ENCODE results near the gene F11.
"Not testable (repeated sequence)": the region's sequence is repeated elsewhere in the genome, so short reads cannot be mapped to it uniquely, and the experiment has no call there.

The F11 gene

DNA sequence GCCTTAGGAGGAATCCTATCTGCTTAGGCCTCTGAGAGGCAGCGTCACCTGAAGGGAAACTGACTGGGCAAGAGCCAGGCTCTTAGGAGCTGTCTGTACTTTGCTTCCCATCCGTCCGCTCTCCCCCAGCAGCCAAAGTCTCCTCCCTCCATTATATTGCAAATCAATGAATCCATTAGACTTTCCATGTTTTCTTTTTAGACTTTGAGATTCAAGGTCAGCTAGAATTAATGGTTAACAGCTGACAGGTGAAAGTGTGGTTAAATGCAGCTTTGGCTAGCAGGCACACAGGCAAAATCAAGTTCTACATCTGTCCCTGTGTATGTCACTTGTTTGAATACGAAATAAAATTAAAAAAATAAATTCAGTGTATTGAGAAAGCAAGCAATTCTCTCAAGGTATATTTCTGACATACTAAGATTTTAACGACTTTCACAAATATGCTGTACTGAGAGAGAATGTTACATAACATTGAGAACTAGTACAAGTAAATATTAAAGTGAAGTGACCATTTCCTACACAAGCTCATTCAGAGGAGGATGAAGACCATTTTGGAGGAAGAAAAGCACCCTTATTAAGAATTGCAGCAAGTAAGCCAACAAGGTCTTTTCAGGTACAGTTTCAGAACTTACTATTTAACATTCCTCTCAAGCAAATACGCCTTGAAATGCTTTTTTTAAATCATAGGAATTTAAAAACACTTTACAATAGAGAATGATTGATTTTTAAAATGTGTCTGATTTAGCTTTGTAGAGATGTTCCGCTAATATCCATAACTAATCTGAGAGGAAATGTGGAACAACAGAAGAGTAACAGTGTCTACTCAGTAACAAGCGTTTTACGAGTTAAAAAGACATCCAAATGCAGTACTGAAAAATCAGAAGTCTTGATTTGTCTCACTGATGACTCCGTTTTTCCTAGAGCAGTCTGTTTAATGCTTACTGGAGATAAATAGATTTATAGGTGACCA lies at the start of gene F11:
TSS of gene F11 (plus strand) at position 507 of the 970 bp plus-strand sequence. CDS start 948 bp downstream, outside the sequence.
- no peak for DNase-seq

DNA sequence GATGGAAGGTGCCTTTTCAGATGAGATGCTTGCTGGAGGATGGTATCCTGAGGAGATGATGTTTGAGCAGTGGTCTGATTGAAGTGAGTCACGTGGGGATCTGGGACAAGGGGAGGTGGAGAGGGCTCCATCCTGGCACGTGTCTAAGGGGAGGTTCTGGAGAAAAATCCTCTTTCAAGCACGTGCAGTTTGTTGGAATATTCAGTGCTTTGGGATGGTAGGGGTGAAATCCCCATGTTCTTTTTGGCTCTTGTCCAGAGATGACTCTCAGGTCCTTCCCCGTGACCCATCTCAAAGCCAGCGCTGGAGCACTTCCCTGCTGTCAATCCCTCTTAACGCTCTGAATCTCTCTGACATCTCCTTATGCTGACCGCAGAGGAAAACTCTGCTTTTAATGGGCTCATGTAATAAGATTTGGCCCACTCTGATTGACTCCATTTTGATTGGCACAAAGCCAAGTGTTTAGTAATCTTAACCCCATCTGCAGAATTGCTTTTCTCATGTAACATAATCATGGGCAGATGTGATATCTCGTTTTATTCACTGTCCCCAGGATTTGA lies 49.4 kb upstream of the F11 start:
- peak; percentile 94 for DNase-seq

DNA sequence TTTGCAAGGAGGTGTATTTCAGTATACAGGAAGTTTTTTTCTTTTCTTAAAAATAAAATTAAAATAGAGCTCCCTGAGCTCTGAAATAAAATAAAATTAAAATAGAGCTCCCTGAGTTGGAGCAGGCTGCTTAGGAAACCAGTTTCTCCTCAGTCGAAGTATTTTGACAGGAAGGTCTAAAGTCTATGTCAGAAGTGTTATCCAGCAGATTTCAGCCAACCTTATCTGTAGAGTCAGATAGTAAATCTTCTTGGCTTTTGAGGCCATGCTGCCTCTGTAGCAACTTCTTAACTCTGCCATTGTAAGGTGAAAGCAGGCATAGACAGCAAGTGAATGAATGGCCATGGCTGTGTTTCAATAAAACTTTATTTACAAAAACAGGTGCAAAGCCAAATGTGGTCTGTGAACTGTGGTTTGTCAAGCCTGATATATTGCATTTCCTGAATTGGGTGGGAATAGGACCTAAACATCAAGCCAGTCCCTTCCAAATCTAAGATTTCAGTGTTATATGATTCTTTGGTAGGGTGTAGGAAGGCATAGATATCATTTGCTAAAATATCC lies 48.2 kb upstream of the F11 start:
- DNase-seq, result no peak

DNA sequence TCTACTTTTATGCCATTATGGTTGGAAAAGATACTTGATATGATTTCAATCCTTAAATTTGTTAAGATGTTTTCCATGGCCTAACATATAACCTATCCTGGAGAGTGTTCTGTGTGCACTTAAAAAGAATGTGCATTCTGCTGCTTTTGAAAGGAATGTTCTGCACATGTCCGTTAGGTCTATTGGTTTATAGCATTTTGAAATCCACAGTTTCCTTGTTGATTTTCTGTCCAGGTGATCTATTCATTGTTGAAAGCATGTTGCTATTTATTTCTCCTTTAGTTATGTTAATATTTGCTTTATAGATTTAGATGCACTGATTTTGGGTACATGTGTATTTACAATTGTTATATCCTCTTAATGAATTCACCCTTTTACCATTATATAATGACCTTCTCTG lies 44.4 kb upstream of the F11 start:
- no peak for DNase-seq

DNA sequence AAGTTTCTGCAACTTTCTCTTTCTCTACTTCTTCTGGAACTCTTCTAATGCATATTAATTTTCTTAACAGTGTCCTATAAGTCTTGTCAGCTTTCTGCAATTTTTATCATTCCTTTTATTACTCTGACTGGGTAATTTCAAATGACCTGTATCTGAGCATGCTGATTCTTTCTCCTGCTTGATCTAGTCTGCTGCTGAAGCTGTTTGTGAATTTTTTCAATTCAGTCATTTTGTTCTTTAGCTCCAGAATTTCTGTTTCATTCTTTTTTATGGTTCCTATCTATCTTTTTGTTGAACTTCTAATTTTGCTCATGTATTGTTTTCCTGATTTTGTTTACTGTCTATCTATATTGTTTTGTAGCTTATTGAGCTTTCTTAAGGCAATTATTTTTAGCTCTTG lies 40.1 kb upstream of the F11 start:
- DNase-seq, result no peak

DNA sequence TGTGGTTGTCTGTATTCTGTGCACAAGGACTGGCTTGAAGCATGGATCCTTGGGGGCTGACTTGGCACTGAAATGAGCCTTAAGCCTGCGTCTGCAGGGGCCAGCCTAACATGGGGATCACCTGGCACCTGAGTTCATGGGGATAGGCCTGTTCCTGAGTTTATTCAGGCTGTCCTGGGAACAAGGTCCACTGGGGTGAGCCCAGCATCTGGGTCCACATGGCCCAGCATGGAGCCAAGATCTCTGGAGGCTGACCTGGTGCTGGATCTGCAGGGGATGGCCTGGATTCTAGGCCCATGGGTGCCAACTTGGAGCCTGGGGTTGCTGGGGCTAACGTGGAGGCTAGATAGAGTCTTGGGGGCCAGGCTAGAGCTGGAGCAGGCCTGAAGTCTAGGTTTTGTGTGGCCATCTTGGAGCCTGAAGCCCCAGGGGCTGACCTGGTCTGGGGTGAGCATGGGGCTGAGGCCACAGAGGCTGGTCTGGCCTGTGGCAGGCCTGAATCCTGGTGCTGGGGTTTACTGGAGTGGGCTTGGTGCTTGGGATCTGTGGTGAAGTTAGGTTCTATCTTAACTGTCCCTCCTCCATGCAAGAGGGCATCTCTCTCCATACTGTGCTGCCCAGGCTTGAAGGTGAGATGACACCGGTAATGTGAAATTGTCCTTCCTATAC lies 39.3 kb upstream of the F11 start:
- no peak for DNase-seq

DNA sequence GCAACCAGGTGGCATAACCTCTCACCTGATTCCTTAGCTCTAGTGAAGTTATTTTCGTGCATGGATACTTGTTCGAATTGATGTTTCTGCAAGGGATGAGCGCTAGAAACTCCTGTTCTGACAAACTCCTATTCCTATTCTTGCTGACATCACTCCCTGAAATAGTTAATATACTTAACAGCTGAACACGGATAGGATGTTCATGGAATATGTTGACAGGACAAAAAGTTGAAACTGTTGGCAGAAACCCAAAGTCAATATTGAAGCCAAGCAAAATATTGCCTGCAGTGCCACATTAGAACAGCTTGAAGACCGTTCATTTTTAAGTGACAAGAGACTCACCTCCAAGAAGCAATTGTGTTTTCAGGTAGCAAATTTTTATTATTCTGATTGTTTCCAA lies 38.8 kb upstream of the F11 start, which contains the start of gene KLKB1:
TSS of gene KLKB1 (plus strand) at position 287 of the 400 bp plus-strand sequence. CDS start 689 bp downstream, outside the sequence.
- no peak for DNase-seq

DNA sequence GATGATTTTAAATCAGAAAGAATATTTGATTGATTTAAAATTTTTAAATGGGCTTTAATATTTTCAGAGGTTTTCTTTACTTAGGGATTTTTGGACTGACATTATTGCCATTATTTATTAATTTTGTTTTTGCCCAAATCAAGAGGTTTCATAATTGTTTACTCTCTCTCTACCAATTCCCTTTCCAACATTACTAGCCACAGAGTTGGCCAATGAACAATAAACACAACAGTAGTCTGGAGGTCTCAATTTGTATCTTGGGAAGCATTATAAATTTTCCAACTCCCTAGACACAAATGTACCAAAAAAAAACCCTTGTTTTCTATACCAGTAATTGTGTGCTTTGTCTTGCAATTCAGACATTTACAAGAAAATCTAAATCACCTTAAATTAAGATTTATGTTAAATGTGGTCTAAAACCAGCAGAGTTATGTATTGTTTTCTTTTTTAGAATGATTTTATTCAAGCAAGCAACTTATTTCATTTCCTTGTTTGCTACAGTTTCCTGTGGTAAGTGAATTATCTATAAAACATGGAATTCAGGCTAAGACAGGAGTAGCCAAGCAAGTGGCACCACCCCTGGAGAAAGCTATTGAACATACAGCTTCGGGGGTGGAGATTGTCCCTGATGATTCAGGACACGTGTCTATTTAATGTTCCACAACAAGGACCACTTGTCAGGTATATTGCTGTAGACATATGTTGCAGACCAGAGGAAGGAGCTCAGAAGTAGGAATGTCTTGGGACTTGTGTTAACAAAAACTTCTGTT lies 38.1 kb upstream of the F11 start:
- no peak for DNase-seq

DNA sequence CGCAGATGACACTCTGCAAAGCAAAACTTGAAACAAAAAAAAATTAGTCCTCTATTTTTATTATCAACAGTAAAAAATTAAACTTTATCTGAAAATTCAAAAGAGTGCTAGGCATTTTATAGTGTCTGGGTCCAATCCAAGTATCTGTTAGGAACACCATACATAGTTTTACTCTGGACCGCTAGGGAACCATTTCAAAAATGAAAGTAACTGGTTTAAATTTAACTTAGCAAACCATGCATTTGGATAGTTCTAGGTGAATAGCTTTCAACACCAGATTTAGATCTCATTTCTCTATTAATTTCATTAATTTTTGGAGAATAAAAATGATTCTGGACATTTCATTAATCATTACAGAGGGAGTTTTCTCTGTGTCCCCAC lies 37.5 kb upstream of the F11 start:
- no peak for DNase-seq

DNA sequence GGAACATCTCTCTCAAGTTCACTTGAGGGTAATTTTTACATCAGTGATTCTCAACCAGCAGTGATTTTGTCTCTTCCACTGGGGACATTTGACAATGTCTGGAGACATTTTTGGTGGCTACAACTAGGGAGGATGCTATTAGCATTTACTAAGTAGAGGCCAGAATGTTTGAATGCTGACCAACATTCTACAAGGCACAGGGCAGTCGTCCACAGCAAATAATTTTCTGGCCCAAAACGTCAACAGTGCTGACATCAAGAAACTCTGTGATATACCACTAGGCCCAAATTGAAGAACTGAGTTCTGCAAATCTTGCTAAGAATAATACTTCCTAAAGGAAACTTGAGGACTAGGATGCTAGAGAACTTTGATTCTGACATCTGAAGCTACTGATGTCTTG lies 31.6 kb upstream of the F11 start:
- no peak for DNase-seq

DNA sequence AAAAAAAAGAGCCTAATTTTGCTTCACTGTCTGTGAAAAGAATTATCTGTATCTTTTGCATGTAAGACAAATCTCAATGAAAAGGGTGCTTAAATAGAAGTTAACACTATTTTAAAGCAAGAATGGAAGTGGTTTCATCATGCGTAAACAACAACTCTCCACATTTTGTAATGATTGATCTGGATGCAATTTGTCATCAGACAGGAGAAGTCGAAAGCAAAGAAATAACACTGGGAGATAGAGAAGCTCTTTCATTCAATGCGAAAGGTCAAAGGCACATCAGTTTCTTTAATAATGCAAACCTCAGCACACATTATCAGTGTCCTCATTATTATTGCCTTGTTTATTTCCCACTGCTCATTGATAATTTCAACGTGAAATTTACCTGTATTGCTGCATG lies 29.9 kb upstream of the F11 start:
- DNase-seq, result no peak

DNA sequence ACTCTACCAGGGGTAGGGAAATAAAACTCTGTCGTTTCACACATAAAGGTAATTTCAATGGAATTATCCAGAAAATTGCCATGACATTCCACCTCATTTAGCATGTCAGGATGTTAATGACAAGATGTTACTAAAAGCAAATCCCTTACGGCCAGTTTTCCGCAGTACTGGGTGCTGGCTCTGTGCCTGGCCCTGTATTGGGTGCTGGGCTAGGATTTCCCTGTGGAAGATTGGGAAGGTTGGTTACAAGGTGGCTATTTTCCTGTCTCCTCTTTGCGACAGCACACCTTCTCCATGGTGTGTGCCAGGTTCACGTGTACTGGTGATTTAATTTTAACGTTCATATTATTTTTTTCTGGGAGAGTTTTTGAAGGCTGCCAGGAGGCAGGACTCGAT lies 25.5 kb upstream of the F11 start:
- no peak for DNase-seq

DNA sequence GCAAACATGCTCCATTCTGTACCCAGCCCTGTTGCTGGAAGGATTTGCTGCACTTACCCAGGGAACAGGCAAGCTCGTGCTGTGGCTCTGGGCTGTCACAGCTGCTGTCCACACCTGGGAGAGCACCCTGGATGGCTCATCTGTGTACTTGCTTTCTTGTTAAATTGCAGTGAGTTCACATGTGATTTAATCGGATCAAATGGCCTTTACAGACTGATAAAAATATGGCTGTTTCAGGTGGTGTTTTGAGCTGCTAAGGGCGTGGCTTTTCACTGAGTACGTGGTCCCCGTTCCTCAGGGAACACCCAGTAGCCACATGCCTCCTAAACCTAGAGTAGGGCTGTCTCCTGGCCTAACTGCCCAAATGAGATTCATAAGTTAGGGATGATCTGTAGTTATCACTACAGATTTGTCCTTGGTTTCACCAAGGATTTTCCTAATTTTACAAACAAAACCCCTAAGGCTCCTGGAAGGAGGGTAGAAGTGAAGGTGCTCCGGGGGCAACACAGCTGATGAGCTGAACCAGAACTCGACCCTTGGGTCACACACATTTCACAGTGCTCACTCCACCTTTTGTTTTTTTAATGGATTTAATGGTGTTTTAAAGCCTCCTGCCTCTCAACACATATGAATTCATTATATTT lies 25.0 kb upstream of the F11 start:
- DNase-seq, result no peak

DNA sequence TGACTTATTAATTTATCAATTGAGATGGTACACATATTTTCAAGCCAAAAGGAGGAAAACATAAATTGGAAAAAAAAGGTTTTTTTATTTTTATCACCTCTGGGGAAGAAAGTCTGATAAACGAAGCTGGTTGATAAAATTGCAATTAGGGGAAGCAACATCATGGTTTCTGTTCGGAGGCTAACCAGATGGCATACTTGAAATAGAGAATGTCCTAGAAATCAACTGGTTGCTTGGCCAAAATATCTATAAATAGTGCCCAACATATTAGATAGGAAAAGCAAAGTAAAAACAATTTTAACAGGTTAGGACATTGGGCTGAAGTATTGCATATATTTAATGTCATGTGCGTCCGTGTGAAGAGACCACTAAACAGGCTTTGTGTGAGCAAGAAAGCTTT lies 24.4 kb upstream of the F11 start:
- DNase-seq, result no peak

DNA sequence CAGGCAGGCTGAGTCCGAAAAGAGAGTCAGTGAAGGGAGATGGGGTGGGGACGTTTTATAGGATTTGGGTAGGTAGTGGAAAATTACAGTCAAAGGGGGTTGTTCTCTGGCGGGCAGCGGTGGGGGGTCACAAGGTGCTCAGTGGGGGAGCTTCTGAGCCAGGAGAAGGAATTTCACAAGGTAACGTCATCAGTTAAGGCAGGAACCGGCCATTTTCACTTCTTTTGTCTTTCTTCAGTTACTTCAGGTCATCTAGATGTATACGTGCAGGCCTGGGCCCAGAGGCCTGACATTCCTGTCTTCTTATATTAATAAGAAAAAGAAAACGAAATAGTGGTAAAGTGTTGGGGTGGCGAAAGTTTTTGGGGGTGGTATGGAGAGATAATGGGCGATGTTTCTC lies 24.0 kb upstream of the F11 start:
- not testable (repeated sequence) for DNase-seq

DNA sequence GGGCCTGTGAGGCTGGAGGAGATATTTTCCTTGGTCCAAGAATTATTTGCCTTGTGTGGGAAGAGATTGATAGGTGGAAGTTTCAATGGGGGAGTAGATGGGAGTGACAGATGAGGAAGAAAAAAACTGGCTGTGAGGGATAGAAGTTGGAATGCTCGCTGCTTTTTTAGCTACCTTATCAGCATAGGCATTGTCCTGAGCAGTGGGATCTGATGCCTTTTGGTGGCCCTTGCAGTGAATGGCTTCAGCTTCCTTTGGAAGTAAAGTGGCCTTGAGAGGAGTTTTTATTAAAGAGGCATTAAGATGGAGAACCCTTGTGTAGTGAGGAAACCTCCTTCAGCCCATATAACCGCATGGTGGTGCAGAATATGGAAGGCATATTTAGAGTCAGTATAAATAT lies 22.7 kb upstream of the F11 start:
- no peak for DNase-seq

DNA sequence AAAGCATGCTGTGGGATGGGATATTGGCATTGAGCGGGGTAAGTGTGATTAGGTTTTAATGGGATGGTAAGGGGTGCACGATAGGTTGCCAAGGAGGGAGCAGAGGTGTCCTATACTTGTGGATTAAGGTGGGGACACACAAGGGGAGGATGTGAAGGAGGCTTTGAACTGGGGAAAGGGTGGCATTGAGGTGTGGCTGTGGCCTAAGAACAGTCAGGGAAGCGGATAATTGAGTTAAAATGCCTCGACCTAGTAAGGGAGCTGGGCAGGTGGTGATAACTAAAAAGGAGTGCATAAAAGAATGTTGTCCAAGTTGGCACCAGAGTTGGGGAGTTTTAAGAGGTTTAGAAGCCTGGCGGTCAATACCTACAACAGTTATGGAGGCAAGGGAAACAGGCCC lies 21.2 kb upstream of the F11 start:
- DNase-seq, result no peak

DNA sequence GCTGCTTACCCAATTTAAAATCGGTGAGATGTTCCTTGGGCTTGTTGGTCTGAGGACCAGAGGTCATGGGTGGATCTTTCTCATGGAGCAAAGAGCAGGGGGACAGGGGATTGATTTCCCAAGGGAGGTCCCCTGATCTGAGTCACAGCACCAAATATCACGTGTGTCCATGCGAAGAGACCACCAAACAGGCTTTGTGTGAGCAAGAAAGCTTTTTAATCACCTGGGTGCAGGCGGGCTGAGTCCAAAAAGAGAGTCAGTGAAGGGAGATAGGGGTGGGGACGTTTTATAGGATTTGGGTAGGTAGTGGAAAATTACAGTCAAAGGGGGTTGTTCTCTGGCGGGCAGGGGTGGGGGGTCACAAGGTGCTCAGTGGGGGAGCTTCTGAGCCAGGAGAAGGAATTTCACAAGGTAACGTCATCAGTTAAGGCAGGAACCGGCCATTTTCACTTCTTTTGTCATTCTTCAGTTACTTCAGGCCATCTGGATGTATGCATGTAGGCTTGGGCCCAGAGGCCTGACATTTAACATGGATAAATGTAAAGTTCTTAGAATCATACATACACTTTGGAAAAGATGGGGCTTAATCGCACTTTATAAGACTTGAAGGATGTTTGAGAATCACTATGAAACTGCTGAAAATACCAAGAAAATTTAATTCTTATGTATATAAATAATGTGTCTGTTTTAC lies 18.8 kb upstream of the F11 start:
- DNase-seq, result not testable (repeated sequence)

DNA sequence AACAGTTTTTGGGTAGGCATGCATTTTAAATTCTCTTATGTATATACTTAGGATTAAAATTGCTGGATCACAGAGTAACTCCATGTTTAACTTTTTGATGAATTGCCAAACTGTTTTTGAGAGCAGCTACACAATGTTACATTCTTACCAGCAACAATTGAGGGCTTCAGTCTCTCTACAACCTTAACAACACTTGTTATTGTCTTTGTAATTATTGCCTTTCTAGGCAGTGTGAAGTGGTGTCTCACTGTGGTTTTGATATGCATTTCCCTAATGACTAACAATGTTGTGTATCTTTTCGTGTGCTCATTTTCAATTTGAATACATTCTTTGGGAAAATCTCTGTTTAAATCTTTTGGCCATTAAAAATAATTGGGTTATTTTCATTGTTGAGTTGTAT lies 17.3 kb upstream of the F11 start:
- no peak for DNase-seq

DNA sequence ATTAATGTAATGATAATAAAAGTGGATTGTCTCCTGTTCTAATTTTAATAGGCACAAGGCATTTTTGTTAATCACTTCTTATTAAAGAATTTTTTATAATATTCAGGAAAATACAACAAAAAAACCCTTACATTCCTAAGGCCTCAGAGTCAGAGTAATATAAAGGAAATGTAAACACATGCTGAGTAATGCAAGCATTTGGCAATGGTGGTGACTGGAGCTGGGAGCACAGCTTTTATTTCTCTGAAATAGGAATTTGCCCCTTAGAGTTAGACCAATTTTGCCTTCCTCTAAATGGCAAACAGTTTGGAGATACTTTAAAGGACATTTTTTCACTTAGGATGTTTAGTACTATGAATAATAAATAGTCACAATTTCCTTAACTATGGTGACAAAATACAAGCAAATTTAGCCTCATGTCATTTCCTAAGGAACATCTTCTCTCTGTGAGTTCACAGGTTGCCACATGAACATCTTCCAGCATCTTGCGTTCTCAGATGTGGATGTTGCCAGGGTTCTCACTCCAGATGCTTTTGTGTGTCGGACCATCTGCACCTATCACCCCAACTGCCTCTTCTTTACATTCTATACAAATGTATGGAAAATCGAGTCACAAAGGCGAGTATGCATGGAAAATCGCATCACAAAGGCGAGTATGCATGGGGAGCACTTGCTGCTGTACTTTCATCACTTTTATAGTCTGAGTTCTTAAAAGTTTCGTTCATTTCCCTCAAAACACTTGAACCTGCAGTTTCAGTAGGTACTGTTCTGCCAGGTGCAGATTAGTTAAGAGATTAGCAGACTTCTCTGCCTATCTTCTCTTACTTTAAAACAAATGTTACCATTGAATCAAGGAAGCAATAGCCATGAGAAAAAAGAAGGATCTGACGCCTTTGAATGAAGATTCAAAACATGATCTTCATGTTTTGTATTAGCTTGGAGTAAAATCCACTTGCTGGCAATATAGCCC lies 15.9 kb upstream of the F11 start:
- no peak for DNase-seq

Data from NCI-H82 (cell line).